ENCODE measurements around the gene SHD.
"Not testable (repeated sequence)": the region's sequence is repeated elsewhere in the genome, so short reads cannot be mapped to it uniquely, and the experiment has no call there.

SHD gene

GRCh38 chr19:4267101-4267900, 11.8 kb upstream of the SHD start:
- peak; percentile 54 for DNase-seq (ENCODE audit: low read depth)

- DNase-seq (ENCODE audit: low read depth), result no peak
Observed at GRCh38 chr19:4267901-4268815, 10.9 kb upstream of the SHD start.

GRCh38 chr19:4268816-4269430, 10.1 kb upstream of the SHD start:
- DNase-seq (ENCODE audit: low read depth), result no peak

GRCh38 chr19:4272894-4273293, 6.2 kb upstream of the SHD start:
- no peak for DNase-seq (ENCODE audit: low read depth)

GRCh38 chr19:4274321-4274686, 4.8 kb upstream of the SHD start:
- DNase-seq (ENCODE audit: low read depth), result not testable (repeated sequence)

- DNase-seq (ENCODE audit: low read depth), result no peak
Observed at GRCh38 chr19:4277191-4277696, 1.8 kb upstream of the SHD start.

- no peak for DNase-seq (ENCODE audit: low read depth)
Observed at GRCh38 chr19:4278010-4278409, 1.1 kb upstream of the SHD start.

- no peak for DNase-seq (ENCODE audit: low read depth)
Observed at GRCh38 chr19:4279267-4279529, 132 bp downstream of the SHD start.

- DNase-seq (ENCODE audit: low read depth), result no peak
Observed at GRCh38 chr19:4279530-4280422, 710 bp downstream of the SHD start.

- no peak for DNase-seq (ENCODE audit: low read depth)
Observed at GRCh38 chr19:4284176-4284958, 5.3 kb downstream of the SHD start.

- no peak for DNase-seq (ENCODE audit: low read depth)
Observed at GRCh38 chr19:4284974-4285373, 5.9 kb downstream of the SHD start.

- DNase-seq (ENCODE audit: low read depth), result not testable (repeated sequence)
Observed at GRCh38 chr19:4286141-4286540, 7.1 kb downstream of the SHD start.

GRCh38 chr19:4288091-4288777, 9.2 kb downstream of the SHD start:
- DNase-seq (ENCODE audit: low read depth), result no peak

GRCh38 chr19:4291184-4291732, 12.2 kb downstream of the SHD start:
- no peak for DNase-seq (ENCODE audit: low read depth)

- no peak for DNase-seq (ENCODE audit: low read depth)
Observed at GRCh38 chr19:4292515-4292914, 13.4 kb downstream of the SHD start.

- no peak for DNase-seq (ENCODE audit: low read depth)
Observed at GRCh38 chr19:4294389-4294788, 15.3 kb downstream of the SHD start.

- DNase-seq (ENCODE audit: low read depth), result no peak
Observed at GRCh38 chr19:4295972-4296771, 17.1 kb downstream of the SHD start.

- no peak for DNase-seq (ENCODE audit: low read depth)
Observed at GRCh38 chr19:4297901-4298809, 19.1 kb downstream of the SHD start.
